HL-60/S4 treated with retinoic acid at 250 ng/mL for 4 days and 3 days (cell line): ENCODE data around the gene GDPD3.

Source experiments
- in situ Hi-C: fragments of 300-500 bp; cut with MboI; formaldehyde crosslinking; loops from 2 replicates; pipeline ENCODE4 v1.7.0; 2022; ENCODE audit warnings: low sequenced_read_pairs

The GDPD3 gene

GRCh38 chr16:30063893-30064728 is 49.2 kb downstream of the GDPD3 start:
- in situ Hi-C loops, result no loop called here

DNA sequence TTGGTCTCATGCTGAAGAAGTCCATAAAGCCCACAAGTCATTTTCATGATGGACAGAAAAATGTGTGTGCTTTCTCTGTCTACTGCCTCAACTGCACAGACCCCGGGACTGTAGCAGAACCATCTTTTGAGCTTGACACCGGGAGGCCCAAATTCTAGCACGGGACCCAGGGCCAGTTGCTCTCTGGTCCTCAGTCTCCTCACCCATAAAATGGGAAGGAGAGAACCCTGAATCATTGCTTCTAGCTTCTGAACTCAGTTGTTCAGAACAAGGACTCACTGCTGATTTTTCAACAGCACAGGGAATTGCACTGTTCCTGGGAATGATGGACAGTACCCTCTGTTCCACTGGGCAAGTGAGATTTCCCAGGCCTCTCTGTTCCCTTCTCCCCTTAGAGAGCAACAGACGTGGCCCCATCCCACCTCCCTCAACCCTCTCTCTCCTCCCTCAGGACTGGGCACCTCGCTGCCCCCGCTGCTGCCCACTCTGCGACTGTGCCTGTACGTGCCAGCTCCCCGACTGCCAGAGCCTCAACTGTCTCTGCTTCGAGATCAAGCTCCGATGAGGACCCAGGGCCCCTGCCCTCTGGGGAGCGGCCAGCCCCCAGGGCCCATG is 50.0 kb downstream of the GDPD3 start:
- in situ Hi-C loops, result no loop called here

GRCh38 chr16:30060836-30061554 is 52.3 kb downstream of the GDPD3 start:
- in situ Hi-C loops, result no loop called here

DNA sequence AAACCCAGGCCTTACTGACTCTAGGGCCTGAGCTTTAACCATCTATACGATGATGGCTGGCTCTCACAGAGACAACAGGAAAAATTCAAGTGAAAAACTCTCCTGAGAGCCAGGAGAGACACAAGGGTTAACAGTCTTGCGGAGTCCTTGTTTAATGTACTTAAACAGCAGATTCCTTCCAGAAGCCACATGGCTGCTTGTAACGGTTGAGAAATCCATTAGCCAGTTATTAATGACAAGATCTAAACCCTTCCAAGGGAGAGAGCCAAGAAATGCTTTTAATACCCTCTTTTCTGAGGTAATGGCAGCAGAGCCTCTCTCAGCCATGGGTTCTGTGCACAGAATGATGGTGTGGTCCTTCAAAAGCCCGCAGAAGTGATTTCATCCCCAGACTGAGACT is 53.0 kb downstream of the GDPD3 start:
- in situ Hi-C loops, result no loop called here

GRCh38 chr16:30054959-30055553 is 58.3 kb downstream of the GDPD3 start:
- in situ Hi-C loops, result no loop called here
